Measurements from ENCODE around the gene OR52M1.
"Not testable (repeated sequence)": the region's sequence is repeated elsewhere in the genome, so short reads cannot be mapped to it uniquely, and the experiment has no call there.

OR52M1 gene

GRCh38 chr11:4544891-4545290 lies at the start of gene OR52M1:
Gene OR52M1 (plus strand): TSS chr11:4545191. CDS start chr11:4545191, 0 bp downstream.
- DNase-seq (ENCODE audit: low read depth), result no peak

GRCh38 chr11:4495487-4495886 lies 49.5 kb upstream of the OR52M1 start:
- no peak for DNase-seq (ENCODE audit: low read depth)

- no peak for DNase-seq (ENCODE audit: low read depth)
Measured at GRCh38 chr11:4495986-4496385, 49.0 kb upstream of the OR52M1 start.

- DNase-seq (ENCODE audit: low read depth), result no peak
Measured at GRCh38 chr11:4496557-4497248, 48.3 kb upstream of the OR52M1 start.

GRCh38 chr11:4508886-4509285 lies 36.1 kb upstream of the OR52M1 start:
- DNase-seq (ENCODE audit: low read depth), result no peak

- DNase-seq (ENCODE audit: low read depth), result no peak
Measured at GRCh38 chr11:4511282-4512245, 33.4 kb upstream of the OR52M1 start.

- DNase-seq (ENCODE audit: low read depth), result no peak
Measured at GRCh38 chr11:4514196-4514595, 30.8 kb upstream of the OR52M1 start.

GRCh38 chr11:4522339-4522738 lies 22.7 kb upstream of the OR52M1 start:
- DNase-seq (ENCODE audit: low read depth), result no peak

GRCh38 chr11:4522752-4523151 lies 22.2 kb upstream of the OR52M1 start:
- DNase-seq (ENCODE audit: low read depth), result no peak

- DNase-seq (ENCODE audit: low read depth), result no peak
Measured at GRCh38 chr11:4523666-4524065, 21.3 kb upstream of the OR52M1 start.

GRCh38 chr11:4527926-4528325 lies 17.1 kb upstream of the OR52M1 start:
- DNase-seq (ENCODE audit: low read depth), result no peak

GRCh38 chr11:4531686-4532085 lies 13.3 kb upstream of the OR52M1 start:
- not testable (repeated sequence) for DNase-seq (ENCODE audit: low read depth)

- DNase-seq (ENCODE audit: low read depth), result peak; percentile 3
Measured at GRCh38 chr11:4539603-4540219, 5.3 kb upstream of the OR52M1 start.

GRCh38 chr11:4541071-4541470 lies 3.9 kb upstream of the OR52M1 start:
- DNase-seq (ENCODE audit: low read depth), result no peak

GRCh38 chr11:4543561-4543960 lies 1.4 kb upstream of the OR52M1 start:
- DNase-seq (ENCODE audit: low read depth), result no peak

- no peak for DNase-seq (ENCODE audit: low read depth)
Measured at GRCh38 chr11:4546878-4547277, 1.9 kb downstream of the OR52M1 start.

GRCh38 chr11:4547416-4547815 lies 2.4 kb downstream of the OR52M1 start:
- no peak for DNase-seq (ENCODE audit: low read depth)

- no peak for DNase-seq (ENCODE audit: low read depth)
Measured at GRCh38 chr11:4551346-4551979, 6.5 kb downstream of the OR52M1 start.

- no peak for DNase-seq (ENCODE audit: low read depth)
Measured at GRCh38 chr11:4559527-4560440, 14.8 kb downstream of the OR52M1 start.

- DNase-seq (ENCODE audit: low read depth), result no peak
Measured at GRCh38 chr11:4560467-4560866, 15.5 kb downstream of the OR52M1 start.

- no peak for DNase-seq (ENCODE audit: low read depth)
Measured at GRCh38 chr11:4565371-4565770, 20.4 kb downstream of the OR52M1 start.

Data from amniotic epithelial cell (primary cell).